Measurements from ENCODE around the gene AKAP11. TPM values are rescaled to one million over a fixed set of nuclear protein-coding genes. Genes with fewer than 3 reads are reported as not detected.

The AKAP11 gene
- total and polyA plus RNA-seq, 2 experiments from 2014 or later = 4.3 to 21.6 TPM

- TF ChIP-seq ZNF462 (CRISPR knock-in tag; IDR thresholded peaks at IDR 0.05) = no peak
- no peak for TF ChIP-seq CREB1 (CRISPR knock-in tag; IDR thresholded peaks at IDR 0.05; ENCODE audit: low read depth)
- no peak for TF ChIP-seq JUNB (IDR thresholded peaks at IDR 0.05; ENCODE audit: unreplicated experiment)
- TF ChIP-seq POLR2AphosphoS5 (IDR thresholded peaks at IDR 0.05; ENCODE audit: low read depth) = no peak
- no peak for TF ChIP-seq STAT1 (IDR thresholded peaks at IDR 0.05; ENCODE audit: unreplicated experiment)
These were observed 35.5 kb downstream of the AKAP11 start (continued) for GRCh38 chr13:42307461-42307860.

GRCh38 chr13:42312817-42313431, 41.0 kb downstream of the AKAP11 start:
- H3K27ac Mint-ChIP-seq = no peak overlapping the region
- peaks cover 6% of the 10 kb centered on the region; the same call in 1 of the 2 replicates for H3K36me3 ChIP-seq (ENCODE audit: insufficient read depth)
- no peaks in the 10 kb centered on the region for H3K4me1 ChIP-seq (ENCODE audit: insufficient read depth)
- peaks cover 3% of the 10 kb centered on the region for H3K27me3 Mint-ChIP-seq (ENCODE audit: insufficient read depth, low read depth, poor library complexity)
- no peaks in the 10 kb centered on the region for H3K9me3 Mint-ChIP-seq
- no peak overlapping the region for H3K4me2 ChIP-seq
- H3K27me3 ChIP-seq (ENCODE audit: insufficient read depth) = no peaks in the 10 kb centered on the region
- no peak for ATAC-seq
- no peak overlapping the region for H2AFZ ChIP-seq
- no peak for DNase-seq (ENCODE audit: low spot score)
- H4K20me1 ChIP-seq (replicated peaks; ENCODE audit: insufficient read depth) = no peaks in the 10 kb centered on the region
- H3K9me2 ChIP-seq (ENCODE audit: insufficient read depth) = no peaks in the 10 kb centered on the region
- H3K4me3 ChIP-seq = no peak overlapping the region
- H3K36me3 Mint-ChIP-seq (ENCODE audit: low read depth) = peaks cover 31% of the 10 kb centered on the region
- H3K79me2 ChIP-seq (replicated peaks; ENCODE audit: insufficient read depth) = no peaks in the 10 kb centered on the region
- H3K4me1 Mint-ChIP-seq = no peaks in the 10 kb centered on the region; the same call in 2 of the 3 replicates
- H3K27ac ChIP-seq (ENCODE audit: low read depth) = no peak overlapping the region
- no peaks in the 10 kb centered on the region for H3F3A ChIP-seq (replicated peaks; ENCODE audit: low read depth)
- no peak overlapping the region for H3K4me3 Mint-ChIP-seq
- TF ChIP-seq EZH2 (IDR thresholded peaks at IDR 0.05; ENCODE audit: low read depth, unreplicated experiment) (no peak), ETS1 (IDR thresholded peaks at IDR 0.05) (no peak), STAT1 (IDR thresholded peaks at IDR 0.05; ENCODE audit: unreplicated experiment) (no peak), EZH2phosphoT487 (IDR thresholded peaks at IDR 0.05; ENCODE audit: unreplicated experiment) (no peak), CREB1 (CRISPR knock-in tag; IDR thresholded peaks at IDR 0.05; ENCODE audit: low read depth) (no peak), POLR2AphosphoS5 (IDR thresholded peaks at IDR 0.05; ENCODE audit: low read depth) (no peak), ZNF114 (CRISPR knock-in tag; IDR thresholded peaks at IDR 0.05) (no peak), JUNB (IDR thresholded peaks at IDR 0.05; ENCODE audit: unreplicated experiment) (no peak), REST (IDR thresholded peaks at IDR 0.05; ENCODE audit: unreplicated experiment) (no peak), CTCF (conservative IDR thresholded peaks at IDR 0.05; ENCODE audit: low read depth in 2 of 2) (no peak), ZNF331 (CRISPR knock-in tag; IDR thresholded peaks at IDR 0.05; ENCODE audit: low read depth) (no peak)
